Thyroid gland (tissue), 4 donors: Measurements from ENCODE around the gene KRTAP5-6.

ENCODE experiments used
- POLR2A ChIP-seq, 2 donors: fragments of 450-650 bp; IDR thresholded peaks; one replicate each; pipeline ENCODE4 v1.6.1; 2017; ENCODE audit warnings: antibody characterized with exemption in 2 of 2, mild to moderate bottlenecking in 2 of 2, moderate library complexity in 1 of 2
- TF ChIP-seq, protein P1 (sequence below), 6 experiments: fragments of 200-600 bp in 3 of 6; fragments of 450-650 bp in 3 of 6; sonication (generic) in 3 of 6; IDR thresholded peaks; one replicate each; pipeline ENCODE4 v1.5.1; 2016 to 2019; ENCODE audit warnings: antibody characterized with exemption in 6 of 6, mild to moderate bottlenecking in 2 of 6, inconsistent platforms in 1 of 6, moderate library complexity in 1 of 6

DNA sequence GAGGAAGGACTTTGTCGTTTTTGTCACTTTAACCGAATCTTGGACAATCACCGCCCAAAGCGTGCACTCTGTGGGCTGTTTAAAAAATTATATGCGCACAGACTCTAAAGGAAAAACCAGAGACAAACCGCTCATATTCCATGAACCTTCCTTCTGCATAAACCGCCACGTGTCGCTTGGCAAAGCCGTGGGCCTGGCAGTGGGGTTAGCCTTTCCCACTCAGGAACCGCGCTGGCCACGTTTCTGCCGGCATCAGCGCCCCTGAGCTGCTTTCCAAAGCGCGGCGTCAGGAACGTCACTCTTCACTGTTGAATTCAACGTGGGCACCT, 44.6 kb upstream of the KRTAP5-6 start:
- TF ChIP-seq, protein P1, sequence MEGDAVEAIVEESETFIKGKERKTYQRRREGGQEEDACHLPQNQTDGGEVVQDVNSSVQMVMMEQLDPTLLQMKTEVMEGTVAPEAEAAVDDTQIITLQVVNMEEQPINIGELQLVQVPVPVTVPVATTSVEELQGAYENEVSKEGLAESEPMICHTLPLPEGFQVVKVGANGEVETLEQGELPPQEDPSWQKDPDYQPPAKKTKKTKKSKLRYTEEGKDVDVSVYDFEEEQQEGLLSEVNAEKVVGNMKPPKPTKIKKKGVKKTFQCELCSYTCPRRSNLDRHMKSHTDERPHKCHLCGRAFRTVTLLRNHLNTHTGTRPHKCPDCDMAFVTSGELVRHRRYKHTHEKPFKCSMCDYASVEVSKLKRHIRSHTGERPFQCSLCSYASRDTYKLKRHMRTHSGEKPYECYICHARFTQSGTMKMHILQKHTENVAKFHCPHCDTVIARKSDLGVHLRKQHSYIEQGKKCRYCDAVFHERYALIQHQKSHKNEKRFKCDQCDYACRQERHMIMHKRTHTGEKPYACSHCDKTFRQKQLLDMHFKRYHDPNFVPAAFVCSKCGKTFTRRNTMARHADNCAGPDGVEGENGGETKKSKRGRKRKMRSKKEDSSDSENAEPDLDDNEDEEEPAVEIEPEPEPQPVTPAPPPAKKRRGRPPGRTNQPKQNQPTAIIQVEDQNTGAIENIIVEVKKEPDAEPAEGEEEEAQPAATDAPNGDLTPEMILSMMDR (IDR thresholded peaks at IDR 0.05) = no peak
- no peak for TF ChIP-seq POLR2A (IDR thresholded peaks at IDR 0.05)
